ENCODE measurements around the gene CASP10. TPM values are rescaled to one million over a fixed set of nuclear protein-coding genes. Genes with fewer than 3 reads are reported as not detected.
A peak's percentile ranks its signal among the peaks of the same experiment; 100 is the strongest.

The CASP10 gene
- total and polyA plus RNA-seq, 2 of the 8 experiments (the other 6 are each of a cell fraction or from before 2014, with no cell fraction given) = 2.3 to 4.0 TPM

- no peak for DNase-seq (ENCODE audit: low read depth in 1 of 2, low spot score in 2 of 2)
- Histone ChIP-seq H4K20me1 (replicated peaks in 1 of 2; ENCODE audit: control insufficient read depth in 1 of 2, insufficient read depth in 2 of 2, low read length in 2 of 2) (no peaks in the 10 kb centered on the region), H3K4me2 (ENCODE audit: insufficient read depth in 1 of 2, low read depth in 2 of 2, low read length in 2 of 2) (no peak within 1 kb of the TSS; a peak in 1 of 4 replicates), H2BK5ac (ENCODE audit: low read depth, low read length) (no peak within 1 kb of the TSS), H2BK20ac (ENCODE audit: low read length) (no peak within 1 kb of the TSS), H3K4ac (replicated peaks; ENCODE audit: insufficient read length, low read depth, low read length) (no peak within 1 kb of the TSS), H2BK120ac (replicated peaks; ENCODE audit: low read depth, low read length) (no peak within 1 kb of the TSS), H2AK5ac (ENCODE audit: low read depth, low read length) (no peak within 1 kb of the TSS), H3K9me3 (ENCODE audit: insufficient read depth in 2 of 2, low read depth in 1 of 2, low read length in 1 of 2) (no peaks in the 10 kb centered on the region), H2BK15ac (ENCODE audit: low read length) (0 out of 2 replicates have a peak within 1 kb of the TSS, but pooled peaks have one; percentile 40), H3K23me2 (ENCODE audit: low read depth, low read length) (no peaks in the 10 kb centered on the region), H3K14ac (ENCODE audit: insufficient read length) (no peak within 1 kb of the TSS), H2AFZ (ENCODE audit: low read length) (peak within 1 kb of the TSS; percentile 76), H4K8ac (ENCODE audit: extremely low read depth, insufficient read depth, low read length) (no peak within 1 kb of the TSS), H3K4me1 (replicated peaks in 1 of 4; ENCODE audit: control insufficient read depth in 3 of 4, insufficient read depth in 4 of 4, low read length in 3 of 4) (peaks cover 0 to 9% (median 6%) of the 10 kb centered on the region in 4 experiments; a peak in 6 of 7 replicates), H3K79me1 (ENCODE audit: low read depth, low read length) (no peaks in the 10 kb centered on the region), H3K9ac (replicated peaks in 1 of 4; ENCODE audit: extremely low read depth in 1 of 4, low read depth in 3 of 4, low read length in 3 of 4) (no peak within 1 kb of the TSS), H4K91ac (replicated peaks; ENCODE audit: insufficient read length, low read length) (peak within 1 kb of the TSS; percentile 11), H3K27me3 (replicated peaks in 1 of 4; ENCODE audit: control insufficient read depth in 3 of 4, extremely low read depth in 1 of 4, insufficient read depth in 3 of 4, low read length in 3 of 4) (peaks cover 0 to 3% (median 0%) of the 10 kb centered on the region in 4 experiments; a peak in 1 of 7 replicates), H4K5ac (ENCODE audit: insufficient read length, low read depth, low read length) (no peak within 1 kb of the TSS), H3K23ac (ENCODE audit: insufficient read length) (no peak within 1 kb of the TSS), H3K36me3 (ENCODE audit: control insufficient read depth in 2 of 4, insufficient read depth in 4 of 4, low read length in 3 of 4) (no peaks in the 10 kb centered on the region), H3K27ac (ENCODE audit: low read depth, low read length) (no peak within 1 kb of the TSS), H3K79me2 (ENCODE audit: control insufficient read depth in 1 of 2, insufficient read depth in 2 of 2, low read length in 2 of 2) (no peaks in the 10 kb centered on the region), H2BK12ac (ENCODE audit: low read depth, low read length) (0 out of 2 replicates have a peak within 1 kb of the TSS, but pooled peaks have one; percentile 4), H3K56ac (replicated peaks; ENCODE audit: insufficient read length, low read depth, low read length) (no peak within 1 kb of the TSS), H3K4me3 (ENCODE audit: extremely low read depth in 1 of 4, insufficient read depth in 2 of 4, low read depth in 3 of 4, low read length in 4 of 4) (no peak within 1 kb of the TSS), H3K18ac (ENCODE audit: extremely low read depth, low read length) (no peak within 1 kb of the TSS)
- POLR2A ChIA-PET (ENCODE audit: partially characterized antibody) = interaction anchor here (0.7 kb wide), 1 partner anchor 9 kb away, joined by 3 read pairs; no protein-coding TSS in a partner anchor
- CTCF ChIA-PET (ENCODE audit: partially characterized antibody) = interaction anchor here (0.7 to 2.7 kb wide), 6 partner anchors 15 to 104 kb away, joined by 3 to 21 read pairs (median 4); no protein-coding TSS in a partner anchor
- FAIRE-seq = no peak
- no peak for TF ChIP-seq BCL11A (IDR thresholded peaks at IDR 0.05; ENCODE audit: low read depth in 2 of 2, low read length in 2 of 2)
- no peak for TF ChIP-seq TBP (IDR thresholded peaks at IDR 0.05; ENCODE audit: low read depth, low read length)
- TF ChIP-seq SIN3A (conservative IDR thresholded peaks at IDR 0.05 in 1 of 2, IDR thresholded peaks at IDR 0.05 in 1 of 2; ENCODE audit: low read depth in 1 of 2, low read length in 2 of 2) = no peak
- TF ChIP-seq SP4 (IDR thresholded peaks at IDR 0.05; ENCODE audit: low read length) = no peak
- TF ChIP-seq ZNF274 (IDR thresholded peaks at IDR 0.05; ENCODE audit: borderline replicate concordance, extremely low read depth, low read length) = no peak
- no peak for TF ChIP-seq TEAD4 (IDR thresholded peaks at IDR 0.05; ENCODE audit: low read depth, low read length)
- WGBS, 2 experiments (ENCODE audit: extremely low coverage in 1 of 2, insufficient coverage in 1 of 2, insufficient read length in 1 of 2, insufficient replicate concordance in 2 of 2, low coverage in 1 of 2, low lambda C conversion rate in 2 of 2, missing lambda C conversion rate in 1 of 2) = 90% methylated on average over 10 of the region's 10 CpGs; no CpG with 5 or more reads in 1 of the 2 experiments
These were observed 77.4 kb downstream of the CASP10 start, which contains the start of gene CASP8 for GRCh38 chr2:201260302-201260800. TSS of gene CASP8 (plus strand) at chr2:201260536. CDS start at chr2:201266487, 5,951 bp downstream.

All from H1 (cell line).